HG03045 (cell line): Measurements from ENCODE around the gene TSACC.

Experiments used
- ATAC-seq: cut with Tn5 transposase; IDR thresholded peaks from one replicate; pipeline ENCODE4 v1.9.1; 2021; ENCODE audit warnings: mild to moderate bottlenecking, moderate library complexity; ENCODE audit not compliant: unreplicated experiment

TSACC gene

DNA sequence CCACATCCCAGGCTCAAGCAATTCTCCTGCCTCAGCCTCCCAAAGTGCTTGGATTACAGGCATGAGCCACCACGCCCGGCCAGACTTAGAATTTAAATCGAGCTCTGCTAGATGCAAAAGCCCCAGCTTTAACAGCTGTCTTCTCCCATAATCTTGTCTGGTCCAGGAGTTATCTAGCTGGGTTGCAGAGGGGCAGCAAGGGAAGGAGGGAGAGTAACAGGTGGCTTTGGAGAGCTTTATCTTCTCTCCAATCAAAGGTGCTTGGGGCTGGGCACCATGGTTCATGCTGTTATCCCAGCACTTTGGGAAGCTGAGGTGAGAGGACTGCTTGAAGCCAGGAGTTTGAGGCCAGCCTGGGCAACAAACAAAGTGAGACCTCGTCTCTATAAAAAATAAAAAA lies 34.5 kb downstream of the TSACC start:
- no peak for ATAC-seq

DNA sequence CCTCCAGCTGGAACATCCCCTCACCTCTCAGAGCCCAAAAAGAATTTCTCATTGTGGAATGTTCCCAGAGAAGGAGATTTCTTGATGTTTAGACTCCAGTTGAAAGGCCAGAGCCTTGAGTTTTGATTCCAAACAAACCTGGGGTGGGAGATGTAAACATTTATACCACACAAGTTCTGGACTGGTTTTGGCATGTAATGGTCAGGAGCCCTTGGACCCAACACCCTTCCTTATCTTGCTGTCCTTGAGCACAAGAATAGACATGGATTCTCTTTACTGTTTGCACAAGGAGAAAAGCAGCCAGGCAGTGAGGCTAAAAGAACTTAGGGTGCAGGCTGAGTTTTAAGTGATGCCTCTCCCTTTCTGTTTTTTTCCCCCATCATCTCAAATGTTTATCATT lies 35.2 kb downstream of the TSACC start:
- ATAC-seq: no peak

DNA sequence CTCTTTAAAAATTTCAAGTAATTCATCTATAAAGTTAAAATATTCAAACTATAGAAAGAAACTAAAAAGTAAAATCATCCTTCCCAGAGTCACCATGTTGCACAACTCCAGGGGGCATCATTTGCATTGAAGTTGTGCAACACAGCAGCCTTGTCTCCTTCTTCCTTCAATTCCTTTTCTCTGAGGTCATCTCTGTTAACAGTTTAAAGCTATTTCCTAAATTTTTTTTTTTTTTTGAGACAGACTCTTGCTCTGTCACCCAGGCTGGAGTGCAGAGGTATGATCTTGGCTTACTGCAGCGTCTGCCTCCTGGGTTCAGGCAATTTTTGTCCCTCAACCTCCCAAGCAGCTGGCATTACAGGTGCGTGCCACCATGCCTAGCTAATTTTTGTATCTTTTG lies 37.8 kb downstream of the TSACC start:
- no peak for ATAC-seq

DNA sequence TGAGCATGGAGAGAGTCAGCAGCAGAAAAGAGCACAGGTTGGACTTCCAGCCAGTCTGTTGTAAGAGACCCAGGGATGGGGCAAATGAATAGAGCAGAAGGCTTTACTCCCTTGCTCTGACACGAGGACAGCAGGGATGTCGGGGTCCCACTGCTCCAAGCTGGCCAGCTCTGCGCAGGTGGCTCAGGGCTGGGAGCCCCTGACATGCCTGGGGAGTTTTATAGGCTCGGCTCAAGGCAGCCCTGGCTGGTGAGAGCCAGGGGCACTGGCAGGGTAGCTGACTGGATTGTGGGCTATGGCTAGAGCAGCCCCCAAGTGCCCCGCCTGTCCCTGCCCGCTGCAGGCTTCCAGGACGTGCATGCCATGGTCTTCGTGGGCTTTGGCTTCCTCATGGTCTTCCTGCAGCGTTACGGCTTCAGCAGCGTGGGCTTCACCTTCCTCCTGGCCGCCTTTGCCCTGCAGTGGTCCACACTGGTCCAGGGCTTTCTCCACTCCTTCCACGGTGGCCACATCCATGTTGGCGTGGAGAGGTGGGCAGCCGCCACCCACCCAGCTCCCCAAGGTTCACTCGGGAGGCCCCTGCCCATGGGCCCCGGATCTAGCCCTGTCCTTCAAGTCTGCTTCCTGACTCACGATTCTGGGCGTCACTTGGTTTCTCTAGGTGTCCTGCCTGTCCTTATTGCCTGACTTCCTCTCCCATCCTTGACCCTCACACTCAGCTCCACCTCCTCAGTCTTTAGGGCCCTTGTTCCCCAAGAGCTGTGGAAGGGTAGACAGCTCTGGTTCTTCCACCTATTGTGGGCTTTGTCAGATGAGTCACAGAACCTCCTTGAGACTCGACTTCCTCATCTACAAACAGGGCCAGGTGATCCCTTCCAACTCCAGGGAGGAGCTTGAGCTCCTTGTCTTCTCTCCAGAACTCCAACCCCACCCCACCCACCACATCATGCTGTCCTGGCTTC lies 38.9 kb downstream of the TSACC start:
- ATAC-seq: no peak

DNA sequence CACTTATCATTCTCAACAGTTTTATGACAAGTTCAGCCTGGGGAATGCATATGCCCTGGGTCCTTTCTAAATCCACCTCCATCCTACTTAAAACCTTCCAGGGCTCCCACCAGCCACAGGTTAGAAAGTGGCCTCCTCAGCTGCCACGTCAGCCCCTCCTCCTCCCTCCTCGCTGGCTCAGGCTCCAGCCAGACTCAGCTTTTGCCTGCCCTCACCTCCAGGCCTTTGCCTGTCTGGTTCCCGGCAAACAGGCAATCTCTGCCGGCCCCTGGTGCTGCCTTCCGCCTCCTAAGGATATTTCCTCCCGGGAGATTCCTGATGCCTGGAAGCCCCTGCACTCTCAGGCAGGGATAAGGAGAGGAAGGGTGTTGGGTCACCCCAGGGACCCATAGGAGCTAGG lies 40.2 kb downstream of the TSACC start:
- no peak for ATAC-seq

DNA sequence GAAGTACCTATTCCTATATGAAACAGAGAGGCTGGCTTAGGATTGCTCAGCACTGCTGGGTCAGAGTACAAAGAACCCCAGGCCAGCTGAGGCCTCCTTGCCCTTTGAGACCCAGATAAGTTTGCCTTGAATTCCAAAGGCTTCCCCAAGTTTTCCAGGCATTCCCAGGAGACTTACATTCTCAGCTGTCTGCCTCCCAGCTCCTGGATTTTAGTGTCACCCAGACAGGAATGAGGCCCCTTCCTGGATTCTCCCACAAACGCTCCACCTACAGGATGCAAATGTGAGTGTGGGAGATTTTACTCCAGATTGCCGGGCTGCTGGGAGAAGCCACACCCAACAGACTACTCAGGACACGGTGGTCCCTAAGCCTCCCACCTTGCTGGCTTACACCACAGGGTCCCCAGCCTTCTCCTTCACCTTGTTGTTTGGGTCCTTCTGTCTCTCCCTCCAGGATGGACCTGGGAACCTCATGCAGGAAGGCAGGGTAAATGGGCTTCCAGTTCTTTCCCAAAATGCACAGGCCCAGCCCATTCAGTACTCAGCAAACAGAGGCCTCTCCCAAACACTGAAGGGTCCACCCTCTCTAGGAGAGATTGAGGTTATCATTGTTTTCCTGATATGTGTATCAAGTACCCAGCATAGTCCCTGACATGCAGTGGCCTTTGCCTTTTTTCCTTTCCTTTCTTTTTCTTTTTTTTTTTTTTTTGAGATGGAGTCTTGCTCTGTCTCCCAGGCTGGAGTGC lies 41.3 kb downstream of the TSACC start:
- no peak for ATAC-seq

DNA sequence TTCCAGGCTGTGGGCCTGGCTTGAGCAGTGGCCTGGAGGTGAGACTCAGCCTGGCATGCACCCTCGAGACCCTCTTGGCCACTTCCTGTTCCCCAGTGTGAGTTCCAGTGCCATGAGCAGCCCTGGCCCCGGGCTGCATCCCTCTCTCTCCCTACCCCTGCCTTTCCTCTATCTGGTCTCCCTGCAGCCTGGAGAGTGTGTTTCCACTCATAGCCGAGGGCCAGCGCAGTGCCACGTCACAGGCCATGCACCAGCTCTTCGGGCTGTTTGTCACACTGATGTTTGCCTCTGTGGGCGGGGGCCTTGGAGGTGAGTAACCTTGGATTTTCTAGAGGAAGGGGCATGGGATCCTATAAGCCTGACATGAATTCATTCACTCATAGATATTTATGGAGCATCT lies 44.2 kb downstream of the TSACC start:
- no peak for ATAC-seq

DNA sequence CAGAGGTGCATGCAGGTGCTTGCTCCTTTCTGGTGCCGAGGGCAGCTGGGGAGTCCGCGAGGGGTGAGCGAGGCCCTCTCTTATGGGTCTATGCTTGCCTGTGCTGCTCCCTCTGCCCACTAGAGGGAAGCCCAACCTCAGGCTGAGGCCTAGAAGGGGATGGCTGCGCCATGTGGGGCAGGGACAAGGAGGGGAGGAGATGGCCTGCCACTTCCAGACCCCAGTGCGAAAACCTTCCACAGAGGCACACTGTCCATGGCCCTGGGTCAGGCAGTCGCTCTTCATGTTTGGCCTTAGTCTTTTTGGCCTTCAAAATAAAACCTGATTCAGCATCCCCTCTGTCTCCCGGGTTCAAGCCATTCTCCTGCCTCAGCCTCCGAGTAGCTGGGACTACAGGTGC lies 44.7 kb downstream of the TSACC start:
- ATAC-seq: no peak

DNA sequence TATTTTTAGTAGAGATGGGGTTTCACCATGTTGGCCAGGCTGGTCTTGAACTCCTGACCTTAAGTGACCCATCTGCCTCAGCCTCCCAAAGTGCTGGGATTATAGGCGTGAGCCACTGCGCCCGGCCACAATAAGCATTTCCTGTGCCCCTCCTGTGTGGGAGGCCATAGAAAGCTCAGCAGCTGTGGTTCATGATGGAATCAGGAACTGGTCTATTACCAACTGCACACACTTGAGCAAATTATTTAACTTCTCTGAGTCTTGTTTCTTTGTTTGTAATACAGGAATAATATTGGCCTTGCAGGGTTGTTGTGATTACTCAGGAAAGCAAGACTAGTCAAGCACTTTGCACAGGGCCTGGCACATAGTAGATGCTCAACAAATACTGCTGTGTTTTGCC lies 45.7 kb downstream of the TSACC start:
- no peak for ATAC-seq

DNA sequence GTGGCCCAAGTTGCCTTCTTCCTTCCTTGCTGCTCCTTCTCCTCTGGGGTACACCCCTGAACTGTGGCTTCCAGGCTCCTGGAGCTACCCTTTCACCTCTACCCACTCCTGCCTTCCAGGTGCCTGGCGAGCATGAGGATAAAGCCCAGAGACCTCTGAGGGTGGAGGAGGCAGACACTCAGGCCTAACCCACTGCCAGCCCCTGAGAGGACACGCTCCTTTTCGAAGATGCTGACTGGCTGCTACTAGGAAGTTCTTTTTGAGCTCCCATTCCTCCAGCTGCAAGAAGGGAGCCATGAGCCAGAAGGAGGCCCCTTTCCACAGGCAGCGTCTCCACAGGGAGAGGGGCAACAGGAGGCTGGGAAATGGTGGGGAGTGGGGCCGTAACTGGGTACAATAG lies 46.3 kb downstream of the TSACC start:
- no peak for ATAC-seq

DNA sequence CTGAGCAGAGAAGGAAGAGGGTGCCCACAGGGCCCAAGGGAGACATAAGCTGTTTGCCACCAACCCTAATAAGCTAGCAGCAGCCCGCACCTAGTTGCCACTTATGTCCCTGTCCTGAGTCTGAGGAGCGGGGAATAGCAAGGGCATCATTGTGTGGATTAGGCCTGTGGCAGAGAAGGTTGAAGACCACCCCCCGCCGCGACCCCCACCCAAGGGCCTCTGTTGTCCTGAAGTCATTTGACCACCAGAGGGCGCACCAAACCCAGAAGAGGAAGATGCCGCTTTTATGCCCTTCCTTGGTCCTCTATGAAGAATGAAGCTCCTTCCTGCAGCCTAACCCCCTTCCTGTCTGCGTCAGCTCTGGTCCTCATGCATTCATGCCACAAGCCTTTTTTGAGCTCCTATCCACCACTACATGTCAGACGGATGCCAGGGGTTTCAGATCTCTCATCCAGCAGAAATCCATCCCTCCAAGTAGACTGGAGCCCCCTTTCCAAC lies 47.3 kb downstream of the TSACC start:
- ATAC-seq: no peak

DNA sequence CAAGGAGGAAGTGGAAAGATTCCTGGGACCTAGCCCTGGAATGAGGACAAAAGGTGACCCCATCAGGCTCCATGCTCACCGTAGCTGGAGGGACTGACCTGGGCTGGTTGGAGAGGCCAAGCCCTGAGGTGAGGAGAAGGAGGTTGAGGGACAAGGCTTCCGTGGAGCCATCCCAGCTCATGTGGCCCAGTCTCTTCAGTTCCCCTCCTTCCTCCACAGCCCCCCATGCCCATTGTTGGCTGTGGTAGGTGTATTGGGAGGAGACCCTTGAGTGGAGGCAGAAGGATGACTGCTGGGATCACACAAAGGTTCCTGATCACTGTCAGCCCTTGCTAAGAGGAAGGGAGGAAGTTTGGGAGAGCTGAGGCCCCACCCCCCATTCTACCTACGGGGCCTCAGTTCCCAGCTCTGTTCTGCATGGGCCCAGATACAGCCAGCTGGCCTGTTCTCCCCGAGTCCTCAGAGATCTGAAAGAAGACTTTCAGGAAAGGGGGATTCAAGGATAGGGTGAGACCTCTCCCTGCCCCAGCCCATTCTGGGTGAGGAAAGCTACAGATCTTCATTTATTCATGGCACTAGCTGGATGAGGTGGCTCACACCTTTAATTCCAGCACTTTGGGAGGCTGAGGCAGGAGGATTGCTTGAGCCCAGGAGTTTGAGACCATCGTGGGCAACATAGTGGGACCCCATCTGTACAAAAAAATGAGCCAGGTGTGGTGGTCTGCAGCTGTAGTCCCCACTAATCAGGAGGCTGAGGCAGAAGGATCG lies 48.0 kb downstream of the TSACC start:
- no peak for ATAC-seq

DNA sequence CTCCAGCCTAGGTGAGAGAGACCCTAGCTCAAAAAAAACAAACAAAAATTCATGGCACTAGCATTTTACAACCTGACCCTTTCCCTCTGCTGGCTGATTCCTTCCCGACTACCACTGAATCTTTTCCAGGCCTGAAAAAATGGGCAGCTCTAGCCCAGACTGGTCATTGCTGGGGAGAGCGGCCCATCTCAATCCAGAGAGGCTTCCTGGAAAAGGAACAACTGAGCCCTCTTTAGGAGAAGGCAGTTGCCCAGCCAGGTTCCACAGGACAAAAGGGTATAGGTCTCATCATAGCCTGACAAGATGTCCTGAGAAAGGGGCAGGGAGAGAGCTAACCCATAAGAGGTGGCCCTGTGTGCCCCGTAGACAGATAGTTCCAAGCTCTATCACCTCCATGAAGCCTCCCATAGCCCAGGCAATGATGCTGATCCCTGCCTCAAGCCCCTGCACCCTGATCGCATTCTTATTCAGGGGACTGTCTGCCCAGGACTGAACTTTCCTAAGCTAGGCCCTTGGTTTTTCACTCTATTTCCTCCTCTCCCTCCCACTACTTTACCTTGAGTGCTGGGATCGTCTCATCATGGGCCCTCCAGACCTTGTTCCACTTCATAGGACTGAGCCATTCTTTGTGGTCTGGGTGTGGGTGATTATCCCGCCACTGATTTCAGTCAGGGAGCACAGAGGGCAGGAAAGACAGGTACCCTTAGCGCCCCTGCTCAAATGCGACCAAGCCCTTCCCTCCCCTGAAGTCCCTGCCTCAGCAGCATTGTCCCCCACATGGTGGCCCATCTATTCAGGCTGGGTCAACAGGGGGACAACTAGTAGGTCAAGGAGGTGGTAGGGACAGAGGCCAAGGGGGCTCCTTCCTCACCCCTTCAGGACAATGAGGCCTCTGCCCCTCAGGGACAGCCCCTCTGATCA lies 48.9 kb downstream of the TSACC start:
- no peak for ATAC-seq

DNA sequence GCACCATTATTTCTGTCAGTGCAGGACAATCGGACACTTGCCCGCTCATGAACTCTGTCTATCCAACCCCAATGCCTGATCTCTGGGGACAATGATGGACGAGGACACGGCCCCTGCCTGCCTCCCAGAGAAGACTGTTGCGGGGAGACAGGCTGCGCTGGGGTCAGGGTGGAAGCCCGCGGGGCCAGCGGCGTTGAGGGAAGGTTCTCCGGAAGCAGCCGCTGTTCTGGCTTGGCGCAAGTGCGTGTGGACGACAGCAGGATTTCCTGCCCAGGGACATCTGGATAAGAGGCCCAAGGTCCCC lies 49.5 kb downstream of the TSACC start:
- ATAC-seq: no peak

DNA sequence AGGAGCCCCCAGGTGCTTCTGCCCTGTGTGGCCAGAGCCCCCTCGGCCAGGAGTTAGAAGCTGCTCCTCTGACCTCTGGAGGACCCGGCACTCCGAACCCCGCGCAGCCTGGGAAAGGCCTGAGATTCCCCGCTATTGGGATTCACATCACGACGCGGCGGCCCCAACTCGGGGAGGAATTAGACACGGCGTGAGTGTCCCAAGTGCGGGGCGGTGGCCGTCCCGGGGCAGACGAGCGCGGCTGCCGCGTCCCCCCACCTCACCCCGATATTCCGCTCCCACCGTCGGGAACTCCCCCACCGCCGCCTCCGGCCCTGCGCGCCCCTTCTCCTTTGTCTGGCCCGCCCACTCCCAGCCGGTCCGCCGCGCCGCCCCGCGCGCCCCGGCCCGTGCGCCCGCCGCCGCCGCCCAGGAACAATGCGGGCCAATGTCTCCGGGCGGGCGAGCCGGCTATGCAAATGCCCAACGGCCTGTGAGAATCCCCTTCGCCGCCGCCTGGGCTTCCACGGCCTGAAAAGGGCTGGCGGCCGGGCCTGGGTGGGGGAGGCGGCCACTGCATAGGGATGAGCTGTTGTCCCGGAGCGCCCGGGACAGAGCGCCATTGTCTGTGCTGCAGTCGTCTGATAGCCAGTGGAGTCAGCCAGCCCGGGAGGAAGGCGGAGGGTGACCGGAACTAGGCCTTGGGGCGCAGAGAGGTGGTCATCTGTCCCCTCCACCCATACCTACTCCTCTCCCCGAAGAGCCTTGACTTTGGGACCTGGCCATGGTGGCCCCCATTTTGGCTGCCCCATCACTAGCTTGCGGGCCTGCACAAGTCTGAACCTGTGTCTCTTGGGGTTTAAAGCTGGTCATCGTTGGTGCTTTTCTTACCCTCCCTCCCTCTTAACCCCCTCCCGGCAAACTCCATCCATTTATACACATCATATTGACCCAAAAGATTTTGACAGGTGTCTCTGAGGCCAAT lies 50.1 kb downstream of the TSACC start:
- ATAC-seq: no peak

DNA sequence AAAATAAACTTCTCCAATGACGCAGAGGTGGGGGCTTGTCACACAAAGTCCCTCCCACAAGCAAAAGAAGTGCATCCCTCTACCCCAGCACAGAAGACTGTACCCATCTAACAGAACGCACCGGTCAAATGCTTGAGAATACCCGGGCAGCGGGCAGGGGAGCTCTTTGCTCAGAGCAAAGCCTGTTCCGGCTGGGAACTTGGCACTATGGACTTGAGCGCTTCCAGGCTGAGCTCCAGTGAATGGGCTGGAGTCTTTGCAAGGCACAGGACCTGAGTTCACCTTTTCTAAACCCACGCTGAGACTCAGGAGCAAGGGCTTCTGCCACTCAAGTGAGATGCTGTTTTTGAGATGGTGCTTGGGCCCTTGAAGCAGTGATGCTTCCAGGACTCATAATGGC lies 51.0 kb downstream of the TSACC start:
- no peak for ATAC-seq

DNA sequence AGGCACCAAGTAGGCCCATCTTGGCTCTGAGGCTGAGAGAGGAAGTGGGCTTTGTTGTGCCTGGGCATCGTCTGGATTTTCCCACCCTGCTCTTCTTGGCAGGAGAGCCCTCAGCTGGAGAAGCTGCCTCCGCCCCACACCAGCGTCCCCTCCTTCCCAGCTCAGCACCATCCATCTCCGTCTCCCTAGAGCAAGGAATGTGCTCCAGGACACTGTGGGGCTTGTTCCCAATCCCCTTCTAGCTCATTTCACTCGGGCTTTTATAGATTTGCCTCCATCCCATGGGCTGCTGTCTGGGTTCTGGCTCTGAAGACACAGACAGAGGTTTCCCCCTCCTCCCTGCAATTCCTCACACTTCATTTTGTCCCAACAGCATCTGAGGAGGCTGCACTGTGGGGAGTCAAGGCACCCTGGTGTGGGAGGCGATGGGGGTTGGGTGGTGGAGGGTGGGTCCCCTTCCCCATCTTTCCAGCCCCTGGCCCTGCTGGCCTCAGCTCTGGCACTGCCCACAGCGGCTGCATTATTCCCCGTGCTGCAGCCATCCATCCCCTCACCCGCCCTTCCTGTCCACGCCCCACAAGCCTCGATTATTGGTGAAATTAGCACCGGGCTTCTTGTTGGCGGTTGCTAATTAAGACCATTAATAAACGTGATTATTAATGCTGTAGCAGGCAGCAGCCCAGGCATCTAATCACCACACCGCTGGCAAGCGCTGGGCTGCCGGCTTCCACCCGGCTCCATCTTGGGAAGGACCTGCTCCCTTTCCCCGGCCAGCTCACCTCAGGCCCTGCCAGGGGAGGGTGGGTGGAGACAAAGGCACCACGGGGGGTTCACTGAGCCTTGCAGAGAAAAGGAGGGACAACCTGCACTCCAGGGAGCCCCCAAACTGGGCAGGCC lies 52.4 kb downstream of the TSACC start:
- no peak for ATAC-seq

DNA sequence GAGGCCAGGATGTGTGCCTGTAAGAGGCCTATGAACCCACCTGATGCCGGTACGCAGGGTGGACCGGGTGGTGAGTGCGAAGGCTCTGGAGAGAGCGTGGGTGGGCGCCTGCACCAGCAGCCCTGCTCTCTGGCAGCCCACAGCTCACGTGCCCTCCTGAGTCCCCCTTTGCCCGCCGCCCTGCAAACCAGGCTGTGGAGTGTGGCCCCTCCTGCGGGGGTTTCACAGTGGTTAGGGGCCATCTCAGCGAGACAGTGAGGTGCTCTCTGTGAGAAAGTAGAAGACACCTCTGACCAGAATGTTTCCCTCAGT lies 53.0 kb downstream of the TSACC start:
- ATAC-seq: no peak
